Cerebellar cortex (tissue), 1 donor: ENCODE measurements around the gene AMY2B.
"Not testable (repeated sequence)": the region's sequence is repeated elsewhere in the genome, so short reads cannot be mapped to it uniquely, and the experiment has no call there.

Experiments used
- DNase-seq: peaks from one replicate; pipeline ENCODE4 v3.0.0-alpha.2; 2015; ENCODE audit warnings: low spot score

The AMY2B gene

GRCh38 chr1:103571289-103571688 lies at the start of gene AMY2B:
Gene AMY2B (plus strand): TSS chr1:103571589. CDS start chr1:103571603, 14 bp downstream.
- not testable (repeated sequence) for DNase-seq

GRCh38 chr1:103523346-103523745 lies 48.0 kb upstream of the AMY2B start:
- no peak for DNase-seq

GRCh38 chr1:103525114-103525606 lies 46.2 kb upstream of the AMY2B start:
- peak; percentile 69 for DNase-seq

- DNase-seq = peak; percentile 93
Observed at GRCh38 chr1:103525607-103526507, 45.5 kb upstream of the AMY2B start, which contains the start of gene RNPC3. Gene RNPC3 (plus strand): TSS chr1:103525699. CDS start chr1:103526071, 372 bp downstream.

- no peak for DNase-seq
Observed at GRCh38 chr1:103527331-103527730, 44.1 kb upstream of the AMY2B start.

GRCh38 chr1:103529746-103530145 lies 41.6 kb upstream of the AMY2B start:
- DNase-seq = no peak

- DNase-seq = no peak
Observed at GRCh38 chr1:103538226-103538625, 33.2 kb upstream of the AMY2B start.

GRCh38 chr1:103541431-103541830 lies 30.0 kb upstream of the AMY2B start:
- no peak for DNase-seq

- no peak for DNase-seq
Observed at GRCh38 chr1:103546496-103546895, 24.9 kb upstream of the AMY2B start.

GRCh38 chr1:103547840-103548239 lies 23.5 kb upstream of the AMY2B start:
- DNase-seq = no peak

- DNase-seq = no peak
Observed at GRCh38 chr1:103560427-103560826, 11.0 kb upstream of the AMY2B start.

- DNase-seq = not testable (repeated sequence)
Observed at GRCh38 chr1:103561124-103561523, 10.3 kb upstream of the AMY2B start.

- DNase-seq = no peak
Observed at GRCh38 chr1:103561643-103562395, 9.6 kb upstream of the AMY2B start.

GRCh38 chr1:103563056-103563455 lies 8.3 kb upstream of the AMY2B start:
- DNase-seq = no peak

- no peak for DNase-seq
Observed at GRCh38 chr1:103569493-103569892, 1.9 kb upstream of the AMY2B start.

GRCh38 chr1:103576065-103576464 lies 4.7 kb downstream of the AMY2B start:
- no peak for DNase-seq

- not testable (repeated sequence) for DNase-seq
Observed at GRCh38 chr1:103576784-103577183, 5.4 kb downstream of the AMY2B start.

GRCh38 chr1:103582464-103582863 lies 11.1 kb downstream of the AMY2B start:
- DNase-seq = no peak

GRCh38 chr1:103583887-103584286 lies 12.5 kb downstream of the AMY2B start:
- no peak for DNase-seq

GRCh38 chr1:103584537-103584936 lies 13.1 kb downstream of the AMY2B start:
- no peak for DNase-seq

GRCh38 chr1:103602740-103603139 lies 31.4 kb downstream of the AMY2B start:
- DNase-seq = not testable (repeated sequence)

GRCh38 chr1:103616362-103616761 lies 45.0 kb downstream of the AMY2B start:
- DNase-seq = no peak
